ENCODE data around the gene ST6GALNAC3.
A peak's percentile ranks its signal among the peaks of the same experiment; 100 is the strongest.

ST6GALNAC3 gene

GRCh38 chr1:76470166-76470565, 395.6 kb downstream of the ST6GALNAC3 start:
- DNase-seq, result no peak

- no peak for DNase-seq
Observed at GRCh38 chr1:76471536-76471935, 397.0 kb downstream of the ST6GALNAC3 start.

DNA sequence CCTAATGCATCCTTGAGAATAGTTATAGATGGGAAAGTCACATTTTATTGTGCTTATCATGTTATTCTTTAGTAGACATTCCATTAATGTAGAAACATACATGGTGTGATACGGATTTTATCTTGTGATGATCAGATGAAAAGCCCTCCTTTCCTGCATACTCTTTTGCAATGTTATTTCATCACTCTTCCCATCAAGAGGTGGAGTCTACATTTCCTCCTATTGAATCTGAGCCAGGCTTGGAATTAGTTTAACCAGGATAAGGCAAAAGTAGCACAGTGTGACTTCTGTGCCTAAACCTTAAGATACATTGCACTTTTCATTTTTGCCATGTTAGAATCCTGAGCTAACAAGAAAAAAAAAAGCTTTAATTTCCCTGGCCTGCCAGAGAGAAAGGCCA, 399.0 kb downstream of the ST6GALNAC3 start:
- no peak for DNase-seq

- DNase-seq, result no peak
Observed at GRCh38 chr1:76474922-76475321, 400.4 kb downstream of the ST6GALNAC3 start.

DNA sequence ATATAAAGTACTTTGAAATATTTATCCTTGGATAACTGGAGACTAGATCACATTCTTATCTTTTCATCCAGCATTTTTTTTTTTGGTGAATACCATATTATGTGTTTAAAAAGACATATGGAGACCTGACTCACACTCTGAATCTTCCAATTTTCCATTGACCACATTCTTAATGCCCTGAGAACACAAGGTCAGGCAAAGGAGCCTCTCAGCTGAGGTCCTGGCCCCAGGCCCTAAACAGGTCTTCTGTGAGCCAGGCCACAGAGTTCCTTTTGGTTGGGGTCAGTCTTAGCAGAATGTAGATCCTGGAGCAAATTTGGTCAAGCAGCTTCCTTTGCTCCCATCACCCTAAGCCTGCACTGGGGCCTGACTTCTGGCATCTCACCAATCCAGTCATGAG, 402.6 kb downstream of the ST6GALNAC3 start:
- DNase-seq, result no peak

DNA sequence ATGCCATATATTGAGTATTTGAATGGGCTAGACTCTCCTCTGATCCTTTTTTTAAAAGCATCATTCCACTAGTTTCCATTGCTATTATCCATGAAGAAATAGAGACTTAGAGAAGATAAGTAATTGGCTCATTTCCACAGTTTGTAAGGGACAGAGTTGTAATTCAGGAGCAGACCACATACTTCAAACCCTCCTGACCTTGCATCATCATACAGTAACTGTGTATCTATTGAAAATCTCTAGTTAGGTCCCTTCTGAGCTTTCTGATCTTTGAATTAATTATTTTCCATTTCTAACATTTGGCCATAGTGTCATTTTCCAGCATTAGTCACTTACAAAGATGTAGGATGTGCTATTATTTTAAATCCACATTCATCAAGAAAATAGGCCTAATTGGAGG, 406.3 kb downstream of the ST6GALNAC3 start:
- DNase-seq, result no peak

GRCh38 chr1:76481672-76482071, 407.1 kb downstream of the ST6GALNAC3 start:
- no peak for DNase-seq

DNA sequence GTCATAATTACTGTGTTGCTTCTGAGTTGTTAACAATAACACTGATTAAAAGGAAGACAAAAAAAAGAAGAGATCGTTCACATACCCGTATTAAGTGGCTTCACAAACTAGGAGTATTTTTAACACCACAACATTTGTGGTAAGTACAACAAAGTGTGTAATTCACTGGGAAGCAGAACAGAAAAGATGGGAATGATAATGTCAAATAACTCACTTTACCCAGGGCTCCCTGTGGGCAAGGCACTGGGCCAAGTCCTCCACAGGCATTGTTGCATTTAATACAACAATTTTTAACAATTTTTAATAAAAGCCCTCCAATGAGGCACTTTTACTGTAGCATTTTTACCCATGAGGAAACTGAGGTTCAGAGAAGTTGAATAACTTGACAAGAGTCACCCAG, 407.7 kb downstream of the ST6GALNAC3 start:
- DNase-seq, result no peak

DNA sequence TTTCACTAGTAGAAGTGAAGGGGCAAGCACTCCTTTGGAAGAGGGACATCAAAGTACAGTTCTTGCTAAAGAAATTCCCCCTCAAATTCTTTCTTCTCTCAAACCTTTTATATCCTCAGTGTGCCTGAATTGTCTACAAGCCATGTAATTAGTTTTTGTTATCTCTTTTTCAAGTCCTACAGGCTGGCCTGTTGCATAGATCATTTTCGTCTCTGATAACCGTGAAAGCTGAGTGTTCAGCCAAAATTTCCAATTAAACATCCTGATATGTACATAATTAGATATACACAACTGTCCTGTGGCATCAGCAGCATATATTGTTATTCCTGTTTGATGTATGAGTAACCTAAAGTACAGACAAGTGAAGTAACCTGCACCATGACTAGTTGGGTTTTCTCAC, 417.2 kb downstream of the ST6GALNAC3 start:
- DNase-seq, result no peak

DNA sequence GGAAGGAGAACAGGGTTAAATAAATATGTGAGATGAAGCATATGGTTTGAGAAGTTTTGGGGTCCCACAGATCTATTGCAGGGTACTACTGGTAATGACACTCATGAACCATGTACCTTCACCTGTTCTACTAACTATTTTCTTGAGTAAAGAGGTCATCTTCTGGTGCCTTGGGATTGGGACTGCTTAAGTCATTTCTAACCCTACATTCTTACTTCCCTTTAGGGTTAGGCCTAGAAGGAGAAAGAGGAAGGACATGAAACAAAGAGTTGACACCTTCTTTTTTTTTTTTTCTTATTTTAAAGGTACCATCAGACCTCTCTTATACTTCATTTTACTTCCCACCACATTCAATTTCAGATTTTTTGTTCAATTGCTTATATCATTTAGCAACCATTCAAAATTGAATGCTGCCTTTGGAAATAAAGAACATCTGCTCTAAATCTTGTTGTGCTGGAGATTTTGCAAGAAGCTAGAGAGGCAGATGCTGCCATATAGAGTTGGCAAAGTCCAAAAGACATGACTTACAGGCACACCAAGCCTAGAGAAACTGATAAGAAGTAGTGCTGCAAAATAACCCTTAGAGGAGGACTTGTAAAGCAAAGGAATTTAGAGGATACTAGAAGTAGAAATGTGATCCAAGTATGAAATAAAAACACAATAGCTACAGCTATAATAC, 418.3 kb downstream of the ST6GALNAC3 start:
- no peak for DNase-seq

DNA sequence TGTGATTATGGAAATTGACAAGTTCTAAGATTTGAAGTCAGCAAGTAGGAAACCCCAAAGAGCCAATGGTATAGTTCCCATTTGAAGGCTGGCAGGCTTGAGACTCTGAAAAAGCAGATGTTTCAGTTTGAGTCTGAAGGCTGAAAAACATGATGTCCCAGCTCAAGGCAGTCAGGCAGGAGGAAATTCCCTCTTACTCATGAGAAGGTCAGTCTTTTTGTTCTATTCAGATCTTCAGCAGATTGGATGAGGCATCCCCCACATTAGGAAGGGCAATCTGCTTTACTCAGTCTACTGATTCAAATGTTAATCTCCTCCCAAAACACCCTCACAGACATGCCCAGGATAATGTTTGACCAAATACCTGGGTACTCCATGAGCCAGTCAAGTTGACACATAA, 420.3 kb downstream of the ST6GALNAC3 start:
- DNase-seq, result no peak

- DNase-seq, result no peak
Observed at GRCh38 chr1:76496871-76497270, 422.3 kb downstream of the ST6GALNAC3 start.

GRCh38 chr1:76500116-76500515, 425.6 kb downstream of the ST6GALNAC3 start:
- no peak for DNase-seq

DNA sequence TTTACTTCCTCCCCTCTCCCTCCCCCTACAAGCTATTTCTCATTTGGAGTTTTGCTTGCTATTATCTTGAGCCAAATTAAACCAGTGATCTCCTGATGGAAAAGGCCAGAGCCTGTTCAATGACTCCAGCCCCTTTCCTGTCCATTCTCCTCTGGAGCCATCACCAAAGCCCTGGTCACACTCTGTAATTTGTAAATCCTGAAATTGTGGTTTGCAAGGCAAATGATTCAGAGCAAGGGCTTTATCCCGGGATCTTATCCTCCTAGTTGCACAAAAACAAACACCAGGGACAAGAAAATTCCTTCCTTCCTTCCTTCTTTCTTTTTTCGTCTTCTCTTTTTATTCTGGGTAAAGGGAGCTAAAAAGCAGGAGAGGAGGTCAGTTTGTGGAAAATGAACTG, 426.6 kb downstream of the ST6GALNAC3 start:
- no peak for DNase-seq

GRCh38 chr1:76501586-76502219, 427.2 kb downstream of the ST6GALNAC3 start:
- DNase-seq, result no peak

DNA sequence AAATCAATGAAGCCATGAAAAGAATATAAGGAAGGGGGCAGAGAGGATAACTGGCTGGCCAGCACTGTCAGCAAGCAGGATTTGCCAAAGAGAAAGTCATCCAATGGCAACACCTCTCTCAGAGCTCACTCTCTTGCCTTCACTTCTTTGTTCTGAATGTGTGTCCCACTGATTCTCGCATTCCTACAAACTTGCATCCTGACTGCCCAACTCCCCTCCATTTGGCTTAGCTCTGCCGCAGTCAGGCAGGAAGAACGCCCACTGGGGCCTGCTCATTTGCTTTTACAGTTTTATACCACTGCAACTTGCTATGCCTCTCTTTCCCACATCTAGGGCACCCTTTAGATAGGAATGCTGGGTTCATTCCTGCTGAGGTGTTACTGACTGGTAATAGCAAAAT, 428.6 kb downstream of the ST6GALNAC3 start:
- no peak for DNase-seq

DNA sequence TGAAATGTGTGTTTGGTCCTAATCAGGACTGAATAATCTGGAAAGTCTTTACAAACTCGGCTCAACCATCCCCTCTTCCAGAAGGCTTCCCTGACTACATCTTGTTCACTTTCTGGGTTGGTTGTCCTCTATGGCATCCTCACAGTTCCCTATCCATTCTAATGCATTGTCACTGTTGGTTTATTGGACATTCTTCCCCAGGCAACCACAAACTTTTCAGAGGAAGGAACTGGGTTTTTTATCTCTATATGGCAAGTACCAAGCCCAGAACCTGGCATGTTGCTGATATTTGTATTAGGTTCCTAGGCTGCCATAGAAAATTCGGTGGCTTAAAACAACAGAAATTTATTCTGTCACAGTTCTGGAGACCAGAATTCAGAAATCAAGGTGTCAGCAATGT, 429.2 kb downstream of the ST6GALNAC3 start:
- no peak for DNase-seq

GRCh38 chr1:76507376-76507775, 432.8 kb downstream of the ST6GALNAC3 start:
- no peak for DNase-seq

DNA sequence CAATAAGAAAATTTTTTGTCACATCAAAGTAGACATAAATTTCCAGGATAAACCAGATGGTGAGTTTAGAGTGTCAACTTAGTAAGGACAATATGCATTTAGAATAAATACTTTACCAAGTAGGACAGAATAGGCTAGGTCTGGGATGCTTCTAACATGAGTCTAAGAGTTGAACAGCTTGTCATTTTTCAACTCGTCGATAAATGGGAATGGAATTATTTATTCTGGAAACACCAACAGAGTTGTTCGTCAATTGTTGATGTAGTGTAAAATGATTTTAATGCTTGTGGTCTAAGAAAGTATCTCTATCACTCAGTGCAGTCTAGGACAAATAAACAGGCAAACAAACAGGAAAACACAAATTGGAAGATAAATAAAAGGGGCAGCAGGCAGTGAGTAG, 434.3 kb downstream of the ST6GALNAC3 start:
- DNase-seq, result no peak

GRCh38 chr1:76510672-76511557, 436.4 kb downstream of the ST6GALNAC3 start:
- peak; percentile 20 for DNase-seq

- DNase-seq, result no peak
Observed at GRCh38 chr1:76511558-76512179, 437.1 kb downstream of the ST6GALNAC3 start.

DNA sequence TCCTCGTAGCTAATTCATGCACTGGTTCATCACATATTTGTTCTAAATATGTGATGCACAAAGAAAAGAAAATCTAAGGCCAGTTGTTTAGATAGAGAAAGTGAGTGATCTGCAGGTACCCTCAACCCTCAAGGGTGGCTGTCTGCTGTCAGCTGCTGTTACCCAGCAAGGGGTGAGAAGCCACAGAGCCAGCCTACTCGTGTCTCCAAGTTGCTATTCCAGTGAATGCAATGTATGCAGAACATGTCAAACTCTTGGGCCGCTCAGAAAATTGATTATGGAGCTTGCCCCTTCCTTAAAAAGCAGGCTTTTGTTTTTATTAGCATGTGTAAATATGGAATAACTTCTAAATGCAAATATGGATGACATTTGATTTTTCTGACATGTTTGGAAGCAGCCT, 456.4 kb downstream of the ST6GALNAC3 start:
- no peak for DNase-seq

DNA sequence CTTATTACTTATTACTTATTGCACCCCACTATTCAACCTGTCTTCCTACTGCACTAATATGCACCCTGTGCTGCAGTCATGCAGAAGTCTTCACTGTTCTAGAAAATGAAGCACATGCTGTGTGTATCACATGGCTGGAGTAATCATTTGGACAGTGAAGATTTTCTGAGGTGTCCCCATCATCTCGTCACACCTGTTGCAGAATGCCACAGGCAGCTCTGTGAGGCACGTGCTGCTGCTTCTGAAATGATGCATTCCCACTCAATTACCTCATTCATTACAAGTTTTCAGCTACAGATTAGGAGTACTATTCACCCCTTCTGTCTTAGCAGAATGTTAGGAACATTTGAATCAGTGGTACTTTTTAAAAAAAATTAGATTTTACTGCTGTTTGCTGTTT, 467.1 kb downstream of the ST6GALNAC3 start:
- DNase-seq, result no peak

Data from NCI-H774 (cell line).